GM12878 (cell line): ENCODE results near the gene TGFBR3. TPM values are rescaled to one million over a fixed set of nuclear protein-coding genes. Genes with fewer than 3 reads are reported as not detected.

ENCODE experiments used
- ATAC-seq: fragments of 200-7000 bp; cut with Tn5 transposase; 3 replicates; pipeline ENCODE4 v1.9.1; 2020; ENCODE audit warnings: mild to moderate bottlenecking, moderate library complexity
- BruUV-seq: library from RNA; stranded (reverse); fragments of 400-500 nt; replicated peaks from 2 replicates; lab custom pipeline; 2021; lab: Mats Ljungman, UMichigan
- CTCF ChIA-PET: fragments of 300-600 bp; sonication (Branson Sonifier 250); formaldehyde crosslinking; extraction: SDS; loops from one replicate; lab custom pipeline; 2021; ENCODE audit warnings: inconsistent platforms; lab: Yijun Ruan, JAX
- POLR2A ChIA-PET: fragments of 350-600 bp; formaldehyde crosslinking; extraction: SDS; loops from one replicate; lab custom pipeline; 2021; ENCODE audit warnings: inconsistent platforms; lab: Charles Lee
- RAD21 ChIA-PET: fragments of 300-600 bp; sonication (Branson Sonifier 250); formaldehyde crosslinking; loops from one replicate; lab custom pipeline; 2023; ENCODE audit warnings: antibody characterized with exemption; ENCODE audit not compliant: unreplicated experiment; lab: Charles Lee
- SMC1A ChIA-PET: fragments of 300-600 bp; sonication (Branson Sonifier 250); formaldehyde crosslinking; loops from one replicate; lab custom pipeline; 2023; ENCODE audit not compliant: unreplicated experiment, uncharacterized antibody; lab: Charles Lee
- DNase-seq: peaks from one replicate; pipeline ENCODE4 v3.0.0-alpha.2; 2011; ENCODE audit warnings: low read depth, low spot score
- FAIRE-seq: peaks from 3 replicates; lab custom pipeline; 2011; peaks lifted over from hg19 to GRCh38; lab: Jason Lieb, UNC
- H2AFZ ChIP-seq: 2 replicates; pipeline ENCODE4 v1.6.0; 2011; ENCODE audit warnings: low read depth, low read length, control low read depth; ENCODE audit not compliant: control insufficient read depth
- H3K27ac ChIP-seq: 2 replicates; pipeline ENCODE4 v1.5.1; 2011; ENCODE audit warnings: control low read depth; ENCODE audit not compliant: control insufficient read depth, insufficient read depth
- H3K27me3 ChIP-seq, 2 experiments: replicated peaks in 1 of 2; 2 replicates each; pipeline versions ENCODE4 v1.6.0 to v1.6.1; 2011; ENCODE audit warnings: low read length in 1 of 2; ENCODE audit not compliant: control insufficient read depth in 2 of 2, insufficient read depth in 2 of 2
- H3K36me3 ChIP-seq, 2 experiments: 2 replicates each; pipeline ENCODE4 v1.5.1; 2011; ENCODE audit warnings: low read length in 1 of 2; ENCODE audit not compliant: control insufficient read depth in 2 of 2, insufficient read depth in 2 of 2
- H3K4me1 ChIP-seq: 2 replicates; pipeline ENCODE4 v1.6.1; 2011; ENCODE audit warnings: mild to moderate bottlenecking, low read length, moderate library complexity, mixed read lengths; ENCODE audit not compliant: control insufficient read depth, insufficient read depth
- H3K4me2 ChIP-seq: 2 replicates; pipeline ENCODE4 v1.6.0; 2011; ENCODE audit warnings: control low read depth; ENCODE audit not compliant: control insufficient read depth, insufficient read depth
- H3K4me3 ChIP-seq: fragments of 200-600 bp; sonication (generic); 2 replicates; pipeline ENCODE4 v1.5.1; 2016
- H3K79me2 ChIP-seq: 2 replicates; pipeline ENCODE4 v1.6.0; 2011; ENCODE audit warnings: low read length; ENCODE audit not compliant: control insufficient read depth, insufficient read depth
- H3K9ac ChIP-seq: 2 replicates; pipeline ENCODE4 v1.8.0; 2011; ENCODE audit warnings: low read length, control low read depth, mixed read lengths; ENCODE audit not compliant: control insufficient read depth, insufficient read depth
- H3K9me3 ChIP-seq: replicated peaks from 3 replicates; pipeline ENCODE4 v1.5.1; 2011; ENCODE audit warnings: mild to moderate bottlenecking, low read length; ENCODE audit not compliant: control insufficient read depth, insufficient read depth
- H4K20me1 ChIP-seq: 2 replicates; pipeline ENCODE4 v1.6.0; 2011; ENCODE audit not compliant: control insufficient read depth, insufficient read depth
- E2F4 ChIP-seq: IDR thresholded peaks from 2 replicates; pipeline ENCODE4 v1.6.1; 2012; ENCODE audit warnings: low read depth, low read length, improper control_type of control experiment
- EGR1 ChIP-seq, 2 experiments: IDR thresholded peaks; 1 replicate in 1 of 2; 2 replicates in 1 of 2; pipeline ENCODE4 v1.6.1; 2011 to 2012; ENCODE audit warnings: low read depth in 2 of 2, low read length in 2 of 2, borderline replicate concordance in 1 of 2, mild to moderate bottlenecking in 1 of 2, moderate library complexity in 1 of 2
- RFX5 ChIP-seq: IDR thresholded peaks from 2 replicates; pipeline ENCODE4 v1.6.1; 2011; ENCODE audit warnings: low read depth, low read length, improper control_type of control experiment
- USF2 ChIP-seq: IDR thresholded peaks from 2 replicates; pipeline ENCODE4 v1.6.1; 2011; ENCODE audit warnings: low read depth, low read length, improper control_type of control experiment, borderline replicate concordance
- WGBS: methylation state at CpG from one replicate; pipeline ENCODE4 v1.1.6; 2016; ENCODE audit warnings: low lambda C conversion rate; ENCODE audit not compliant: insufficient replicate concordance, insufficient coverage; ENCODE audit errors: missing lambda C conversion rate; 5-methylcytosine and 5-hydroxymethylcytosine counted together
- in situ Hi-C: fragments of 300-500 bp; cut with MboI; formaldehyde crosslinking; loops from 9 replicates; pipeline ENCODE4 v1.14.3; 2018; ENCODE audit warnings: mixed read lengths
- intact Hi-C: fragments of 100-400 bp; cut with micrococcal nuclease; formaldehyde crosslinking; loops from one replicate; pipeline ENCODE4 v1.14.2; 2022; ENCODE audit not compliant: unreplicated experiment
- polyA plus RNA-seq, 11 experiments: library from polyadenylated mRNA; depleted of rRNA in 4 of 11; unstranded in 6 of 11; stranded (reverse) in 5 of 11; fragments of >200 nt; fragmentation: Nextera tagmentation in 4 of 11; fragmentation: Illumina TruSeq in 1 of 11; extraction: Ambion mirVana in 4 of 11; extraction: Trizol in 1 of 11; gene quantifications; 1 replicate in 1 of 11; 2 replicates in 10 of 11; pipeline versions ENCODE4 v1.2.1 to v1.2.3, GENCODE V29; 2011 to 2016; ENCODE audit warnings: inconsistent platforms in 2 of 11, missing spikeins in 2 of 11, low read depth in 1 of 11
- total RNA-seq, 4 experiments: library from RNA; depleted of rRNA in 3 of 4; stranded (reverse); fragments of >200 nt in 3 of 4; fragmentation: Illumina TruSeq in 1 of 4; extraction: Trizol in 1 of 4; gene quantifications; 2 replicates each; pipeline versions ENCODE4 v1.2.1 to v1.2.3, GENCODE V29; 2013 to 2021

The TGFBR3 gene
- total and polyA plus RNA-seq, 10 of the 15 experiments (the other 5 are each of a cell fraction or from before 2014, with no cell fraction given): 2.7 to 16.5 (median 12.6) TPM

- TF ChIP-seq E2F4 (no peak), USF2 (no peak), RFX5 (no peak), EGR1 (IDR thresholded peaks at IDR 0.05; ENCODE audit: borderline replicate concordance in 1 of 2, low read depth in 2 of 2, low read length in 2 of 2) (no peak)
- TF ChIP-seq, all 136 proteins: peak for 0
- RAD21 ChIA-PET: interaction anchor here (0.6 kb wide), 1 partner anchor 20 kb away, joined by 3 read pairs; no protein-coding TSS in a partner anchor
- Histone ChIP-seq H3K9me3 (no peaks in the 10 kb centered on the region), H3K4me1 (peaks cover 6% of the 10 kb centered on the region; the same call in 1 of the 2 replicates), H4K20me1 (no peaks in the 10 kb centered on the region), H3K27me3 (no peaks in the 10 kb centered on the region; a peak in 1 of 4 replicates), H2AFZ (no peak overlapping the region), H3K27ac (no peak overlapping the region), H3K36me3 (no peaks in the 10 kb centered on the region), H3K4me3 (no peak overlapping the region), H3K79me2 (no peaks in the 10 kb centered on the region), H3K4me2 (no peak overlapping the region), H3K9ac (no peak overlapping the region)
- no peak for ATAC-seq
- SMC1A ChIA-PET: no interaction called here
- intact Hi-C loops (no loop called here), in situ Hi-C loops (no loop called here)
- FAIRE-seq: no peak
- 56% methylated on average over 4 of the region's 4 CpGs for WGBS
- CTCF ChIA-PET: interaction anchor here (0.7 kb wide), 1 partner anchor 100 kb away, joined by 3 read pairs; no protein-coding TSS in a partner anchor
- BruUV-seq: no TSS peak
- POLR2A ChIA-PET: no interaction called here
- DNase-seq: no peak
Measured at GRCh38 chr1:91784616-91785015, 101.3 kb downstream of the TGFBR3 start.
